NCI-H460 (cell line): ENCODE results near the gene NOXO1. TPM values are rescaled to one million over a fixed set of nuclear protein-coding genes. Genes with fewer than 3 reads are reported as not detected.
"Not testable (repeated sequence)": the region's sequence is repeated elsewhere in the genome, so short reads cannot be mapped to it uniquely, and the experiment has no call there.

Experiments used
- DNase-seq: peaks from one replicate; pipeline ENCODE4 v3.0.0-alpha.2; 2016; ENCODE audit warnings: low read depth; ENCODE audit errors: extremely low read depth
- total RNA-seq: library from RNA; depleted of rRNA; stranded (reverse); fragments of >200 nt; shearing (Covaris generic); gene quantifications from 2 replicates; pipeline ENCODE4 v1.2.3, GENCODE V29; 2014

The NOXO1 gene
- total RNA-seq, 1 experiment from 2014 or later = 0.84 TPM

DNA sequence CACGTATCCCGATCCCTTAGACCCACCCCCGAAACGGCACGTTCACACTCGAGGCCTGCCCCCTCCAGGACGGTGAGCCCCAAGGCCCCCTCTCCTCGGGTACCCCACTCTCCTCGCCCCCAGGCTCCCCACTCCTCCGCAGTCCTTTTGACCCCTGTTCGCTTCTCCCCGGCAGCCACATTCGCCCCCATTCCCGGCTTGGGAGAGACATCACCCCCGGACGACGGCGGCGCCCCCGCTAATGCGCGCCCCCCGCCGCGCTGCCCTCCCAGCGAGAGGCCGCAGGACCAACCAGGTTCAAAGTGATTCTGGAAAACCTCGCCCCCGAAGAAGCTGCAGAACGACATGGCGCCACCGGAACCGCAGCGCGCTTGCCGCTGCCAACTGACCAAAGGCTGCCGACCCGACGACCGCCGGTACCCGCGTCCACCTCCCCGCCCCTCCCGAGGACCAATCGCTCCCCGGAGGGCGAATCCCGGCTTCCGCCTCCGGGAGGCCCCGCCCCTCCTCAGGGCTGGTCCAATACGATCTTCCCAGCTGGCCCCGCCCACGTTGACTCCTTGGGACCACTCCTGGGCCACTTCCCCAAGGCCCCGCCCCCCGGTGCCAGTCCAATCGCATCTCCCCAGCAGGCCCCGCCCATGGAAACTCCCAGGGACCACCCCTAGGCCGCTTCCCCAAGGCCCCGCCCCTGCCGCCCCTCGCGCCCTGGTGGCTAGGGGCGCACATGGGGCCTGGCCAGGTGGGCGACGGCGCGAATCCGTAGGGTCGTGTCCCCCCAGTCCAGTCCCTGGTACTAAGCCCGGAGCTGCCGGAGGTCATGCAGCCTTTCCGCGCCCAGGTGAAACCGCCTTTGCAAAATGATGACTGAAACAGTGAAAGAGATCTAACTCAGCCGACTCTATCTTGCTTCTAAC is 38.2 kb downstream of the NOXO1 start, which contains the start of gene MSRB1:
MSRB1 (minus strand) TSS at position 390 of the 917 bp plus-strand sequence; CDS start at position 347, 43 bp downstream.
- peak; percentile 99 for DNase-seq

DNA sequence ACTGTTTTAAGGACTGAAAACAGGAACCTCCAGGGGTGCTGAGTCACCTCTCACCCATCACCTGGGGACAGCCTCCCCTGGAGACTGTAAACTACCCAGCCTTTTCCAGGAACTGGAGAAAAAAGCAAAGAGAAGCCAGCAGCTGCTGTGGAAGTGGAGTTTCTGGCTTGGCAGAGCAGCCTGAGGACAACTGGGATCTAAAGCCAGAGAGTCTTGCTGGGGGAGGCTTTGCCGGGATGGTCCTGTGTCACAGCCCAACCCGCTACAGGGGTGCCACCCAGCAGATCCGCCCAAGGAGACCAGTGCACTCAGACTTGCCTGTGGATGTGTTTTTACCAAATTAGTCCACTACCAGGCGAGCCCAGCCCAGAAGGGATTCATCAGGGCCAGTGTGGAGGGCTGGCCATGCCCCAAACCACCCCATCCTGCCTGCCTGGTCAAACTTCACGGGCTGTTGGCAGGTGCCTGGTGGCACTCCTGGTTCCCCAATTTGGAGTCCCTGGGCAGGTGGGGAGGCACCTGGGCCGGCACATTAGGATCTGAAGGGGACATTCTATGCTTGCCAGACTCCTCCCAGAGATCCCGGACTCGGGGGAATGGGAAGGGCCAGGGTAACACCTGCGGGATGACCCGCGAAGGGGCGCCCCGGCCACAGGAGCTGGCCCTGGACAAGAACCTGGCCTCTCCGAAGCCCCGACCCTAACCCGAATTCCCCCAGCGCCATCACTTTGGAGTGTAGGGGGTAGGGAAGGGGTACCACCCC is 39.0 kb downstream of the NOXO1 start:
- no peak for DNase-seq

DNA sequence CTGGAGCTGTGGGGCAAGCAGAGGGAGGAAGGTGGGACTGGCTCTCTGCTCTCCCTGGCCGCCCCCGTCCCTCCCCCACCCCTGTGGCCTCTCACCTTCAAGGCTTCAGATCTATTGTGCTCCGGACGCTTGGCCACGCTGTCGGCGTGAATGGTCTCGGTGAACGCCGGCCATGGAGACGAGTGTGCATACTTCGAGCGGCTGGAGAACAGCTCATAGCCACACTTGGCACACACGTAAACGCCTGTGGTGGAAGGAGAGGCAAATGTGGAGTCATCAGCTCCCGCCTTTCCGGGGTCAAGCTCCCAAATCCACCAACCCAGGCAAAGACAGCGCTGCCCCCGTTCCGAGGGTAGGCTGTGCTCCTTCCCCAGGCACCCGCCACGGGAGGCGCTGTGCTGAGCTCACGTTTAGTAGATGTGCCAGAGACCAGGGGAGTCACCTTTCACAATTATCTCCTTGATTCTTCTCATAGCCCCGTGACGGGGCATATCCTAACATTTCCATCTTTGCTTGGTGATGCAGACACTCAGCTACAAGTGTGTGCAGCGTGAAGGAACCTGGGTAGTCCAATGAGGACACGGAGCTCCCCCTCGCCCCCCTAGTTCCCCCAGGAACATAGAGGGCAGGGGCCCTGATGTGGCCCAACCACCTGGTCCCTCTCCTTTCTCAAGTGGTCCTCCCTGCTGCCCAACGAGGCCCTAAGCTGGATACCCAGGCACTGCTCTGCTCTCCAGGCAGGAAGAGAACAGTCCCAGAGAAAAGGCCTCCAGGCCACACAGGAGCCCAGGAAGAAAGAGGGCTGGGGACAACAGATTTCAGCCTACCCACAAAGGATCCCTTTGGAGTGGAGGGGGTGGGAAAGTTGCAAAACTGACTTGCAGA is 39.9 kb downstream of the NOXO1 start:
- no peak for DNase-seq

DNA sequence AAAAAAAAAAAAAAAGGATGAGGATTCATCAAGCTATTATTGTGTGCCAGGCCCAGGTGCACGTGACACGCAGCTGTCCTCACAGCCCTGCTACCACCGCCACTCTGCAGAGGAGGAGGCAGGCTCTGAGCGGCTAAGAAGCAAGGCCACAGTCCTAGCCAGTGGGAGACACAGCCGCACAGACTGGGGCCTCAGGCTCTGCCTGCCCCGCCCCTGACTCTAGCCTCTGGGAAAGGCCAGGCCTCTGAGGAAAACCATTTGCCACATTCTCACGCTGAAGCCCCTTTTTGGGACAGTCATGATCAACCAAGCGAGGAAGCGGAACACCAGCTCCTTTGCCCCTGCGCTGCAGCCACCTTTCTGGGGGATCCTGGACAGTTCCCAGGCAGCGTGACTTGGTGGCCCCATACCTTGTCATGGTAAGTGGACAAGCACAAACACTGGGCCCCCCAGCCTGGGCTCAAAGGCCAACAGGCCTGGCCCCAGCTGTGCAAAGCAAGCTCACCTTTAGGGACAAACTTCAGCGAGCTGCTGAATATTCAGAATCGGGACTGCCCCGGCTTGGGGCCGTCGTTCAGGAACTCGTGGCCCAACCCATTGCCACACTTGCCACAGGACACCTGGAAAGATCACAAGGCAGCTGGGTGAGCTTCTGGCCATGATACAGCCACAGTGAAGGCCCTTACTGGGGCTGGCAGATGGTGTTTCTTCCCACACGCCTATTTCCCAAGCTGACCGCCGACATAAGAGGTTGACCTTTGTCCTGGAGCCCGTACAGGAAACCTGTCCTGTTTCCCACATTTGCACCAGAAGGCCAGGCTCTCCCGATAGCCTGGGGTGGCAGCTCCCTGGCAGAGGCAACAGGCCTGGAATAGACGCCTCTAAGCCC is 40.8 kb downstream of the NOXO1 start:
- DNase-seq = no peak

DNA sequence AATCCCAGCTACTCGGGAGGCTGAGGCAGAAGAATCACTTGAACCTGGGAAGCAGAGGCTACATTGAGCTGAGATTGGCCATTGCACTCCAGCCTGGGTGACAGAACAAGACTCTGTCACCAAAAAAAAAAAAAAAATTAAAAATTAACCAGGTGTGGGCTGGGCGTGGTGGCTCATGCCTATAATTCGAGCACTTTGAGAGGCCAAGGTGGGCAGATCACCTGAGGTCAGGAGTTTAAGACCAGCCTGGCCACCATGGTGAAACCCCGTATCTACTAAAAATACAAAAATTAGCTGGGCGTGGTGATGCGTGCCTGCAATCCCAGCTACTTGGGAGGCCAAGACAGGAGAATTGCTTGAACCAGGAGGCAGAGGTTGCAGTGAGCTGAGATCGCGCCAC is 41.4 kb downstream of the NOXO1 start:
- DNase-seq = not testable (repeated sequence)

DNA sequence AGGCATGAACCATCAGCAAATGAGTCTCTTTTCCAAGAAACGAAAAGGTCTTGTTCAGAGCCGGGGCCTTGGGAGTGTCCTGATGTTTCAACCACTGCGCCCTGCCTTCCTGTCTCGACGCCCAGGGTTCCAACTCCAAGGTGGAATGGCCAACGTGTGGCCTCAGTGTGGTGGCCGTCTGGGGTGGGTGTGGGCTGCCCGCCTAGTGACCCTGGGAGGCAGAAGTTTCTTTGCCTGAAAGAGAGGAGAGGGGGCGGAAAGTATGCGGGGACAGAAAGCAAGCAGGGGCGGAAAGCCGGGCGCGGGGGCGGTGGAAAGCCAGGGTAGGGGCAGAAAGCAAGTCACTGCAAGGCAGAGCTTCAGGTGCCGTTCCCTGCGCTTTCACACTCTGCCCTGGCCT is 42.4 kb downstream of the NOXO1 start:
- DNase-seq = no peak

DNA sequence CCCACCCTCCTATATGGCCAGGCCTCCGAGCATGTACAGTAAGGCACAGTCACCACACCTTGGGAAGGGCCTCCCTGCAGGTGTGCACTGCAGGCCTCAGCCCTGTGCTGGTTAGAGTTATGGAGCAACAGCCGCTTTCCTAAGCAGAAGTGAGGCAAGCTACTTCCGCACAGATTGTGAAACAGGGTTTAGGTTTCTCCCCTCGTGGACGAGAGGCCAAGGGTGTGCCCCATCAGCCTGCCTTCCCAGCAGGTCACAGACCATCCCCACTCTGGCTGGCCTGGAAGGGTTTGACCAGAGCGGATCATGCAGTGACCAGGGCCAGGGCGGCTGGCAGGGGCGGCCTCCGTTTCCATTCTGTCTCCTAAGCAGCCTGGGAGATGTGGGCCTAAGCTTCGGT is 43.0 kb downstream of the NOXO1 start:
- no peak for DNase-seq

DNA sequence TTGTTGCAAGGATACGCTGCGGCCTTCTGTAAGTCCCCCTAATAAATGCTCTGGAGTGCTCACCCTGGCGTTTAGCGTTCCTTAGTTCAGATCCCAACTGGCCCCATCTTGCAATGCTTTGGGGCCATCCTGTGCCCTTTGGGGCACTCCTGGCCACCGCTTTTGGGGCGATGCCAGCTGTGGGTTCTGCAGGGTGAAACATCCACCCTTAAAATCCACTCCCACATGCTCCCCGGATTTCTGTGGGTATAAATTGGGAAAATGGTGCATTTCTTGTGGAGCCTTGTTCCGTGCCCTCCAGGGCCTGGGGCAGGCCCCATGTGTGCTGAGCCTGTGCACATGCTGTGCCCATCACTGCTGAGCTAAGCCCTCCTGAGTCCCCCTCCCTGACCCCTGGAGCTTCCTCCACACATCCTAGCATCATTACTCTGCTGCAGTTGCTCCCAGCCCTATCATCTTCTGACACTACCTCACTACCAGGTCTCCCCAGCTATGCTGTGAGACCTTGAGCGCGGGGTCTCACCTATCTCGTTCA is 44.3 kb downstream of the NOXO1 start:
- no peak for DNase-seq

DNA sequence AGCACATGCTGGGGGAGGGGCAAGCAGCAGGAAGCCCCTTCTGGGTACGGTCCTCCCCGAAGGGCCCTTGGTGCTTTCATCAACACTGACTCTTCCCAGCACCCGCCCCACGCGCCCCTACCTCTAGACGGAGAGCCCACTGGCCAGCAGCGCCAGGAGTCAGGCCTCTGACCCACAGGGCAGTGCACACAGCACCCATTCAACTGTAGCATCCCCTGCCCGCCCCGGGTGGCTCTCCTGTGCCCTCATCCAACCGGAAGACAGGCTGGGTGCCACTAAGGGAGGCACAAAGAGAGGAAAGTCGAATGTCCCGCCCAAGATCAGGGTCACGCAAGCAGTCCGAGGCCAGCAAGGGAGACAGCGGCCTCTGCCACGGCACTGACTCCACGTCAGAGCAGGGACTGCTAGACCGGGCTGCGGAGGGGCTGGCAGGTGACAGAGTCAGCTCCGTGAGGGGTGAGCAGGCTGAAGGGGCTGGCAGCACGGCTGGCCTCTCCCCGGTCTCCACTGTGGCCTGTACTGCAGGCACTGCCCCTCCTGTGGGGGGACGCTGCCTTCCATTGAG is 48.1 kb downstream of the NOXO1 start:
- DNase-seq = no peak

DNA sequence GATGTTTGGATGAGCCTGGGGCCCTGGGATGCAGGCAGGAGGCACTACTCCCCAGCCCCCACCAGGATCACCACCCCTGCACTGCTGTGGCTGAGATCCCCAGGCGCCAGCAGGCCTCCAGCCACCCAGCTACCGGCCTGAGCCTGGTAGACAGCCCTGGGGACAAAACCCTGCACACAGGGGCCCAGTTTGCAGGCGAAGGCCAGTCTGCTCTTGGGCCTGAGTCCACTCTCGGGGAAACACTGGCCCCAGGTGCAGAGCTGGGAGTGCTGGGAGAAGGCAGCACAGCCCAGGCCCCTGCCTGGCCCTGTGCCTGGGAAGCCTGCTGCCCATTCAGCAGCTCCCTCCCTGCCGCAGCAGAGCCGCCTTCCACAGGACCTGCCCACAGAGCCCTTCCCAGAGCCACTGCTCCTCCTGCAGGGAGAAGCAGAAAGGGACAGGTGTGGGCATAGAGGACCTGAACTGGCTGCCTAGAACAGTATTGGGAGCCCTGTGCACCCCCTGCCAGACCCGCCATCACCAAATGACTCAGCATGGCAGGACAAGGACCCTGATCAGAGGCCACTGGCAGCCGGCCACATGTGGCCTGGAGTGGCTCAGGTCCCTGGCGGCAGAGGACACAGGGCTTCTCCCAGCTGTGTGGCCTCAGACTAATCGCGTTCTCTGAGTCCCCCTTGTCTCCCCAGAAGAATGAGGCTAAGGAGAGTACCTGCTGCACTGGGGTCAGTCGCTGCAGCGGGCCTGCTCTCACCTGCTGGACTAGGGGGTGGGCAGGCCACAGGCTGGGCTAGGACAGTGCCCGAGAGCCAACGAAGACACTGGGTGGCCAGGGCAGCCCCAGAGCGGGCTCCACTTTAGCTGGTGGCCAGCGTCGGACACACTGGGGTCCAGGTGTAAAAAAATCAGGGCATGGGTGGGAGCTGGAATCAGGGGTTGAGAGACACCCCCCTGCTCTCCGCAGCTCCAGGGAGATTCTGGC is 48.9 kb downstream of the NOXO1 start:
- DNase-seq = no peak

DNA sequence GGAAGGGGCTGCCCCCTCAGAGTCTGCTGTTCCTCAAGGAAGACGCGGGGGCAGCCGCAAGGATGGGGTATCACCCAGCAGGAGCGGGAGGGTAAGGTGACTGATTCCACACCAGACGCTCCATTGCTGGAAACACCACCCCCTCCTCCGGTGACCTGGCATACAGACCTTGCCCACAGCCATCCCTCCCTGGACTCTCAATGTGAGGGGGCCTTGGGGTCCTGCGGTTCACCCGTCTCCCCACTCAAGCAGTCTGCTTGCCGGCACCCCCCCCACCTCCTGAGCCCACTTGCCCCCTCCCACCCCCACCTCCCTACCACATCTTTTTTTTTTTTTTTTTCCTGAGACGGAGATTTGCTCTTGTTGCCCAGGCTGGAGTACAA is 50.9 kb downstream of the NOXO1 start:
- DNase-seq = no peak

DNA sequence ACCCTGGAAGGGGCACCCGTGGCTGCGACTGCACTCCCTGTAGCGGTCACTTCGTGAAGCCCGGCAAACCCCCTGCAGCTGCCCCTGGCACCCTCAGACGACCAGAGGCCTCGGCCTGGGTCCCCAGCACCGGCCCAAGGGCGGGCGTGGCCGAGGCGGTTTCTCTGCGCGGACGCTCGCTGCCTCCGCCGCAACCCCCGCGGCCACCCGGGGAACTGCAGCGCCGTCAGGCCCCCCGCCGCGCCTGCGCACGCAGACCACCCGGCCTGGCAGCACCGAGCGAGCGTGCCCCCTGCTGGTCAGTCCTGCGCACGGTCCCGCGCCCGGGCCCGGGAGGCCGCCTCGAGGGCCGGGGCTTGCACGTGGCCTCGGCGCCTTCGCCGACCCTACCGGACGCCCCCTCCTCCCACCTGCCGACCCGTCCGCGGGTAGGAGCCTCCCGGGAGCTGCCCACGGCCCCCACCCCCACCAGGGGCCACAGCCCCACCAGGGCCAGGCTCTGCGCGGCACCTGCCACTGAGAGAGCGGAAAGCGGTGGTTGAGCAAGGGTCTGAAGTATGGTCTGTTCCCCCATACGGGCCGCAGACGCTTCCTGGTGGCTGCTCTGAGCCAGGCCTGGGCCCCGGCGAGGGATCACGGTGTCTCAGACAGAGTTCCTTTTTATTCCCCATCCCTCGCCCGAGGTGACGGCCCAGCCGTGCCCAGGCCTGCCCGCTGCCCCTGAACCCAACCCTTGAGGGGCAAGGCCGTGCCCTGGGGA is 51.5 kb downstream of the NOXO1 start:
- DNase-seq = peak; percentile 81

DNA sequence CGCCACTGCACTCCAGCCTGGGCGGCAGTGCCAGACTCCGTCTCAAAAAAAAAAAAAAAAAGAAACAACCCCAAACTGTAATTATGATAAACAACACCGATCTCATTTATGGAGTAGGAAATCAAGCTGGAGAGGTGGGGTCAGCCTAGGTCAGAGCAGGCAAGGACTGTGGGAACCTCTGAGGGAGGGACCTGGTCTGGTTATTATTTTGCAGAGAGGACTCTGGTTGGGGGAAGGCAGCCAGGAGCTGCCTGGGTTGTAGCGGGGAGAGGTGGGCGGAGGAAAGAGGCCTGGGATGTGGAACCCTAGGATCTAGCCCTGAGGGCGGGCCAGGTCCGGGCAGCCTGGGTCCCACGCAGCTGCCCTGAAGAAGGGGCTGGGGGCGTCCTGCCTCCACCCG is 52.2 kb downstream of the NOXO1 start:
- DNase-seq = no peak
